ENCODE measurements around the gene WDR18. TPM values are rescaled to one million over a fixed set of nuclear protein-coding genes. Genes with fewer than 3 reads are reported as not detected.

WDR18 gene
- total RNA-seq, 1 donor from 2014 or later = 38.6 TPM

GRCh38 chr19:1008268-1009040 lies 24.3 kb downstream of the WDR18 start:
- no peaks in the 10 kb centered on the region for H3K36me3 ChIP-seq
- no peak overlapping the region for H2AFZ ChIP-seq (replicated peaks)
- no peaks in the 10 kb centered on the region for H3K4me1 Mint-ChIP-seq
- H3K9me3 Mint-ChIP-seq = no peaks in the 10 kb centered on the region
- no peak overlapping the region for H3K27ac Mint-ChIP-seq
- no peaks in the 10 kb centered on the region for H3K9me3 ChIP-seq (ENCODE audit: low read depth)
- H3K4me2 ChIP-seq = no peak overlapping the region
- no peaks in the 10 kb centered on the region for H3K36me3 Mint-ChIP-seq
- H3K79me2 ChIP-seq (ENCODE audit: low read depth) = no peaks in the 10 kb centered on the region
- H3K27me3 ChIP-seq = no peaks in the 10 kb centered on the region
- H3F3A ChIP-seq (ENCODE audit: low read depth) = no peaks in the 10 kb centered on the region
- H3K27ac ChIP-seq = no peak overlapping the region
- H3K4me1 ChIP-seq = no peaks in the 10 kb centered on the region
- H3K27me3 Mint-ChIP-seq (ENCODE audit: insufficient read depth, low read depth) = no peaks in the 10 kb centered on the region
- no peak overlapping the region for H3K4me3 Mint-ChIP-seq
- H3K9ac ChIP-seq = no peak overlapping the region
- DNase-seq (ENCODE audit: low spot score) = no peak
- TF ChIP-seq CTCF (IDR thresholded peaks at IDR 0.05) (no peak), EZH2phosphoT487 (IDR thresholded peaks at IDR 0.05) (no peak), EZH2 (IDR thresholded peaks at IDR 0.05) (no peak)
- H4K20me1 ChIP-seq (ENCODE audit: low read depth) = no peaks in the 10 kb centered on the region
- no peak overlapping the region for H3K4me3 ChIP-seq

- no peak overlapping the region for H3K9ac ChIP-seq
- no peaks in the 10 kb centered on the region for H3K4me1 Mint-ChIP-seq
- TF ChIP-seq EZH2 (IDR thresholded peaks at IDR 0.05) (no peak), EZH2phosphoT487 (IDR thresholded peaks at IDR 0.05) (no peak), CTCF (IDR thresholded peaks at IDR 0.05) (no peak)
- H3K27me3 ChIP-seq = no peaks in the 10 kb centered on the region
- no peak overlapping the region for H3K4me3 ChIP-seq
- DNase-seq (ENCODE audit: low spot score) = no peak
- H3K4me2 ChIP-seq = no peak overlapping the region
- no peaks in the 10 kb centered on the region for H3K9me3 ChIP-seq (ENCODE audit: low read depth)
- H3K4me1 ChIP-seq = no peaks in the 10 kb centered on the region
- H3K36me3 Mint-ChIP-seq = no peaks in the 10 kb centered on the region
- peaks cover 2% of the 10 kb centered on the region for H3K79me2 ChIP-seq (ENCODE audit: low read depth)
- H3K27me3 Mint-ChIP-seq (ENCODE audit: insufficient read depth, low read depth) = no peaks in the 10 kb centered on the region
- no peak overlapping the region for H3K27ac ChIP-seq
- H3F3A ChIP-seq (ENCODE audit: low read depth) = no peaks in the 10 kb centered on the region
- no peak overlapping the region for H3K27ac Mint-ChIP-seq
- H3K9me3 Mint-ChIP-seq = no peaks in the 10 kb centered on the region
- H2AFZ ChIP-seq (replicated peaks) = no peak overlapping the region
- H4K20me1 ChIP-seq (ENCODE audit: low read depth) = peaks cover 5% of the 10 kb centered on the region
- no peaks in the 10 kb centered on the region for H3K36me3 ChIP-seq
- no peak overlapping the region for H3K4me3 Mint-ChIP-seq
Observed at GRCh38 chr19:1009041-1009980, 25.2 kb downstream of the WDR18 start.

- H3K4me1 Mint-ChIP-seq = no peaks in the 10 kb centered on the region
- H3K27me3 ChIP-seq = no peaks in the 10 kb centered on the region
- H3K27me3 Mint-ChIP-seq (ENCODE audit: insufficient read depth, low read depth) = no peaks in the 10 kb centered on the region
- H3K4me1 ChIP-seq = no peaks in the 10 kb centered on the region
- no peak overlapping the region for H2AFZ ChIP-seq (replicated peaks)
- no peak overlapping the region for H3K4me2 ChIP-seq
- no peak for DNase-seq (ENCODE audit: low spot score)
- no peak overlapping the region for H3K4me3 Mint-ChIP-seq
- no peak overlapping the region for H3K27ac Mint-ChIP-seq
- no peaks in the 10 kb centered on the region for H3K9me3 ChIP-seq (ENCODE audit: low read depth)
- H3K4me3 ChIP-seq = no peak overlapping the region
- H3K9me3 Mint-ChIP-seq = no peaks in the 10 kb centered on the region
- H3K27ac ChIP-seq = no peak overlapping the region
- no peaks in the 10 kb centered on the region for H3F3A ChIP-seq (ENCODE audit: low read depth)
- H3K36me3 Mint-ChIP-seq = no peaks in the 10 kb centered on the region
- H4K20me1 ChIP-seq (ENCODE audit: low read depth) = peaks cover 12% of the 10 kb centered on the region
- H3K36me3 ChIP-seq = no peaks in the 10 kb centered on the region
- TF ChIP-seq EZH2phosphoT487 (IDR thresholded peaks at IDR 0.05) = no peak
- TF ChIP-seq EZH2 (IDR thresholded peaks at IDR 0.05) = no peak
- TF ChIP-seq CTCF (IDR thresholded peaks at IDR 0.05) = no peak
- H3K9ac ChIP-seq = no peak overlapping the region
- H3K79me2 ChIP-seq (ENCODE audit: low read depth) = peaks cover 9% of the 10 kb centered on the region
Observed at GRCh38 chr19:1009981-1010538, 25.9 kb downstream of the WDR18 start.

All from neural progenitor cell (in vitro differentiated cells).